Astrocyte of the cerebellum (primary cell): ENCODE measurements around the gene RAET1G.
A peak's percentile ranks its signal among the peaks of the same experiment; 100 is the strongest.

Source experiments
- DNase-seq: peaks from one replicate; pipeline ENCODE4 v3.0.0-alpha.2; 2011; ENCODE audit warnings: low read depth
- H3K4me3 ChIP-seq: 2 replicates; pipeline ENCODE4 v1.5.1; 2011; ENCODE audit warnings: mild to moderate bottlenecking, low read depth, low read length, moderate library complexity
- CTCF ChIP-seq: IDR thresholded peaks from 2 replicates; pipeline ENCODE4 v1.5.1; 2012; ENCODE audit warnings: low read length, low read depth, moderate library complexity, mild to moderate bottlenecking; ENCODE audit errors: missing control alignments
- in situ Hi-C: cut with HindIII; loops from 2 replicates; pipeline ENCODE4 v1.10.0; 2017; ENCODE audit warnings: low sequenced_read_pairs

The RAET1G gene

GRCh38 chr6:149900620-149901443 lies 22.1 kb downstream of the RAET1G start:
- no peak for DNase-seq
- no peak overlapping the region for H3K4me3 ChIP-seq
- in situ Hi-C loops = loop anchor here (10.0 kb wide), 1 partner anchor 46 kb away; no protein-coding TSS in a partner anchor
- no peak for TF ChIP-seq CTCF

GRCh38 chr6:149899926-149900619 lies 22.8 kb downstream of the RAET1G start:
- H3K4me3 ChIP-seq = no peak overlapping the region
- DNase-seq = no peak

GRCh38 chr6:149899486-149899885 lies 23.4 kb downstream of the RAET1G start:
- in situ Hi-C loops = no loop called here
- no peak for DNase-seq
- H3K4me3 ChIP-seq = no peak overlapping the region
- no peak for TF ChIP-seq CTCF

More at GRCh38 chr6:149899926-149900619, 22.8 kb downstream of the RAET1G start:
- TF ChIP-seq CTCF = no peak
- in situ Hi-C loops = loop anchor here (10.0 kb wide), 1 partner anchor 45 kb away; no protein-coding TSS in a partner anchor

GRCh38 chr6:149898966-149899365 lies 24.0 kb downstream of the RAET1G start:
- H3K4me3 ChIP-seq = no peak overlapping the region
- TF ChIP-seq CTCF = no peak
- in situ Hi-C loops = no loop called here
- no peak for DNase-seq

- in situ Hi-C loops = no loop called here
- TF ChIP-seq CTCF = no peak
- peak within 1 kb of the TSS; percentile 23 for H3K4me3 ChIP-seq
These were observed 24.8 kb downstream of the RAET1G start, which contains the start of gene RAET1E for GRCh38 chr6:149897855-149898744. RAET1E (minus strand) TSS chr6:149898113; CDS start chr6:149890901, 7,212 bp downstream.

More at GRCh38 chr6:149897855-149898744, 24.8 kb downstream of the RAET1G start, which contains the start of gene RAET1E:
- no peak for DNase-seq
